Stimulated activated CD8-positive, alpha-beta memory T cell treated with anti-CD3 and anti-CD28 coated beads, Interleukin-7, amount 100 ng/mL, for 4 hours (primary cell): Measurements from ENCODE around the gene POU2F1.
"Not testable (repeated sequence)": the region's sequence is repeated elsewhere in the genome, so short reads cannot be mapped to it uniquely, and the experiment has no call there.

Experiments
- DNase-seq, 2 donors: peaks; one replicate each; pipeline ENCODE4 v3.0.0-alpha.2; 2020; ENCODE audit warnings: low read depth in 2 of 2

The POU2F1 gene

DNA sequence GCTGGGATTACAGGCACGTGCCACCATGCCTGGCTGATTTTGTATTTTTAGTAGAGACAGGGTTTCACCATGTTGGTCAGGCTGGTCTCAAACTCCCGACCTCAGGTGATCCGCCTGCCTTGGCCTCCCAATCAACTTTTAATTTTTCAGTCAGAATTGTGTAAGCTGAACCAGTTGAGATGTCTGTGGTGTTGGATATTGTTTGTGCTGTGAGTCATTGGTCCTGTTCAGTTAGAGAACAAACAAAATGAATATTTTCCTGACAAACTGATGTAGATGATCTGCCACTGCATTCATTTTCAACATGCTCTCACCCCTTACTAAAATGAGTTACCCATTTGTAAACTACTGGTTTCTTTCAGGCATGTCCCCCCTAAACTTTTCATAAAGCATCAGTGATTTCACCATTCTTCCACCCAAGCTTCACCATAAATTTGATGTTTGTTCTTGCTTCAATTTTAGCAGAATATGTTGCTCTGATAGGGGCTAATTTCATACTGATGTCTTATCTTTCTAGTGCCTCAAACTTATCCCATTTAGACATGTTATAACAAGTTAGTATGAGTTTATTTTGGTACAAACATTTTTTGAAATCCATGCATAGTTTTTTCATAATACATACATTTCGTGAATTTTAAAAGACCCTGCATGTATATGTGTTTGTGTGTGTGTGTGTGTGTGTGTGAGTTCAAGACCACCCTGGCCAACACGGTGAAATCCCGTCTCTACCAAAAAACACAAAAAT lies 15.2 kb upstream of the POU2F1 start:
- DNase-seq: not testable (repeated sequence)

DNA sequence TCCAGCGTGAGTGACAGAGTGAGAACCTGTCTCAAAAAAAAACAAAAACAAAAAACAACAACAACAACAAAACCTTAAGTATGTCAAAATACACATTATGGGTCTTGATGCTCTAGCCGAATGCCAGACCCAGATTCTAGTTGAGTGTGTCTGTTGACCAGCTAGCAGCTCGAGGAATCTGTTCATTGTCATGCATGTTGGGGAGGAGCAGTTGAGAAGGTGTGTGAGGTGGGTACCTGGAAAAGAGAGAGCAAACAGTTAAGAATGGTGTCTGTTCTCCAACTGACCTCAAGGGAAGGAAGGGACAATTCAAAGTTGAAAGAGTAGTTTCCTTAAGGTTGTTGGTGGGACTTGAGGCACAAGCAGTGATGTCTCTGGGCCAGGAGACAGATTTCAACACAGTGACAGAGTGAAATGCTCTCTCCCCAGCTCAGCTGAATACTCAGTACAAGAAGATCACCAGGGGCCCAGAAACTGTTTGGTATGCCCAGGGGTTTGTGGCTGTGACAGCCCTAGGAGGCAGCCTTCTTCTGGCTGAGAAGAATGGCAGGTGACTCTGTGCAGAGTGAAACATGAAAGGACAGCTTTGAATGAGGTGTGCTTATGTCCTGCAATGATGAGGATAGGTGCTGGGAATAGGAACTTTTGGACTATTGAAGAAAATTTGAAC lies 14.4 kb upstream of the POU2F1 start:
- DNase-seq: no peak

DNA sequence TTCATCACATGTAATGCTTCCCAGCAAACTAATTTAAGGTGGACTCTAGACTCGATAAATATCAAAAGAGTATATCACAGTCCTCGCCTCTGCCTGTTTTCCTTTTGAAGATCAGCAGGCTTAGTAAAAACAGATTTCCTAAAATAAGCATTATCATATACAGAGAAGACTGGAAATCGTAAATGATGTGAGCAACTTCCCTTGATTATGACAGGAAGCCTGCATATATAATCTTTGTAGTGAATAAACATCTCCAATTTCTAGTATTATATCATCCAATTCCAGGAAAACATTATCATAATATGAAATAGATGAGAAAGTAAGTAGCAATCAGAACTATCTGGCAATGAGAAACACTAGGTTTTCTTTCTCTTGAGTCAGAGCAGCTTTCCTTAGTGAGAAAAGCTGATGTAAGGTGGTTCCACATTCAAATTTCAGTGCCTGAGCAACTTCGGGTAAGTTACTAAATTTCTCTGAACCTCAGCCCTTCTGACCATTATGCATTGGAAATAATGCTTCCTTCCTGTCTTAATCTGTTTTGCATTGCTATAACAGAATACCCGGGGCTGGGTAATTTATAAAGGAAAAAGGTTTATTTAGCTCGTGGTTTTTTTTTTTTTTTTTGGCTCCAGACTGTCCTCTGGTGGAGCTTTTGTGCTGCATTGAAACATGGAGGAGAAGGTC lies 12.6 kb upstream of the POU2F1 start:
- DNase-seq: no peak

DNA sequence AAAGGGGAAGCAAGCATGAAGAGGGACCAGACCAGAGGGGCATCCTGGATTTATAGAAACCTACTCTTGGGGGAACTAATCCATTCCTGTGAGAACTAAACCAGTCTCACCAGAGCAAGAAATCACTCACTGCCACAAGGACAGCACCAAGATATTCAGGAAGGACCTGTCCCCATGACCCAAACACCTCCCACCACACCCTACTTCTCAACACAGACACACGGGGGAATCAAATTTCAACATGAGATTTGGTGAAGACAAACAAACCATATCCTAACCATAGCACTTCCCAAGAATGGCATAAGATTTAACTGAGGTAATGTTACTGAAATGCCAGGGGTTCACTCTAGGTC lies 12.1 kb upstream of the POU2F1 start:
- DNase-seq: no peak

DNA sequence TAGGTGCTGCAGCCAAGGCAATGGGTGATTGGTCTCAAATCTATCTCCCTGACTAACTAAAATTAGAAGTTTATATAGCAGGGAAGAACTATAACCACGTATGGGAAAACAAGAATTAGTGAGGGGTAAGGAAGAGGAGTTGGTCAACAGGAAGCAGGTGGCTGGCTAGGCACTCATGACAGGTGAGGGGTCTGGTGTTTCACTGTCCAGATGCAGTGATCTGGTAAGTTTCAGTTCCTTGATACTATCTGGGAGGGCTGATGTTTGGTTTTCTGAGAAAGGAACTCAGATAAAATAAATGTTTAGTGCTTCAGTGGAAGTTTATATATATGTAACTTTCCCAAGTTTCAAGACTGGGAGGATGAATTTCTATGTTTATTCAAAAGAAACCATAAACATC lies 11.6 kb upstream of the POU2F1 start:
- DNase-seq: no peak

DNA sequence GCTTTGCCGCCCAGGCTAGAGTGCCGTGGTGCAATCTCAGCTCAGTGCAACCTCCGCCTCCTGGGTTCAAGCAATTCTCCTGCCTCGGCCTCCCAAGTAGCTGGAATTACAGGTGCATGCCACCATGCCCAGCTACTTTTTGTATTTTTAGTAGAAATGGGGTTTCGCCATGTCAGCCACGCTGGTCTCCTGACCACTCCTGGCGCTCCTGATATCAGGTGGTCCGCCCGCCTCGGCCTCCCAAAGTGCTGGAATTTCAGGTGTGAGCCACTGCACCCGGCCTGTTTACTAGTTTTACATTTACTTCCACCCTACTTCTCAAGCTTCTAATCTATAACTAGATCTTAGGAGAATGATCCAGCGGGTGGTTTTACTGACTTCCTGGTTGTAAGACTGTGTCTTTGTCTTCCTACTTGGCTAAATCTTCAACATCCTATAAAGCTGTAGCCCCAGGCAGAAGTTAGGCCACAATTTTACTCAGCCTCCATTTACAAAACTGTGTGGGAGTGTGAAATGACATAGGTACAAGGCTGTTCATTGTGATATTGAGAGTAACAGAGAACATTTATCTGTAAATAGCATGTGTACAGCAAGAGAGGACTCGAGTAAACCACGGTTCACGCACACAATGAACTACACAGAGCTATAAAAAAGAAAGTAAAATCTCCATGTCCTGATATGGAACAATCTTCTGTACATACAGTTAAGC lies 9.6 kb upstream of the POU2F1 start:
- DNase-seq: no peak

DNA sequence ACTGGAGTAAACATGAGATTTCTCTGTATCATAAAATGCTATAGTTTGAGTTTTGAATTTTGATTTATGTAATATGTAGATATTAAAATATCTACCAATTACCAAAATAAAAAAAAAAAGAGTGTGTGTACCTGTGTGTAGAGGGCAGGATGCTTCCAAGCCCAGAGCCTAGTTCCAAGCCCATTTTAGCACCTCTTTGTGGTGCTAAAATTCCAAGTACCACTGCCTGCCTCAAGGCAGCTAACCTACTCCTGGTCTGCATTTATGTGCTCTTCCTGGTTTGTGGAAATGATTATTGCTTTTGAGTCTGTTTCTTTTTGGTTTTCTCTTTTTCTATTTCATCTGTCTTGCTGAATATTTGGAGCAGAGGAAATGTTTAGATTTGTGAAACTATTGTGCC lies 8.7 kb upstream of the POU2F1 start:
- DNase-seq: no peak

DNA sequence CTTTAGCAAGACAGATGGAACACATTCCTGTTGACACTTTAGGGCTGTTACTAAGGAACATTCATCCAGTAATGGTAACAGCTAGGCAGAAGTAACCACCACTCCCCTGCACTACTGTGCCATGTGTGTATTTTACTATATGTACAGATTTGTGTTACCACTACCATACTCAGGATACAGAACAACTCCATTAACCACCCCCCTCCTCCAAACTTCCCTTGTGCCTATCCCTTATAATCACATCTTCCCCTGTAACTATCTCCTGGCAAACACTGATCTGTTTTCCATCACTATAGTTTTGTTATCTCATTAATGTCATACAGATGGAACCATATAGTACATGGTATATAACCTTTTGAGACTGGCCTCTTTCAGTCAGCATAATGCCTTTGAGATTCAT lies 3.9 kb upstream of the POU2F1 start:
- DNase-seq: no peak

DNA sequence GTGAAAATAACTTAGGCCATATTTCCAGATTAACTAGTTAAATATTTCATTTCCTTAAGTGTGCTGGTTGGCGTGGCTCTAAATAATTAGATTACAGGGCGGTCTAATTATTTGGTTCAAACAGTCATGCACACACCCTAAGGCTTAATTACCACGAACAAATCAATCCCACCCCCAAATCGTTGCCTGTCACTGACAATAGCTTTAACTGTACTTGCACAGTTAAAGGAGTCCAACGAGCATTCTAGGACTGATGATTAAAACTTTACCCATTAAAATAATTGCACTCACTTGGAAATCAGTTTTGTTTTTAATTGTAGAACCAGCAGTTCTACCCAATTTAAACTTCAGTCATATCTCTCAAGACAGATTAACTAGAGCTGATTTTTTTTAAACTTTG lies 1.5 kb upstream of the POU2F1 start:
- DNase-seq: no peak

DNA sequence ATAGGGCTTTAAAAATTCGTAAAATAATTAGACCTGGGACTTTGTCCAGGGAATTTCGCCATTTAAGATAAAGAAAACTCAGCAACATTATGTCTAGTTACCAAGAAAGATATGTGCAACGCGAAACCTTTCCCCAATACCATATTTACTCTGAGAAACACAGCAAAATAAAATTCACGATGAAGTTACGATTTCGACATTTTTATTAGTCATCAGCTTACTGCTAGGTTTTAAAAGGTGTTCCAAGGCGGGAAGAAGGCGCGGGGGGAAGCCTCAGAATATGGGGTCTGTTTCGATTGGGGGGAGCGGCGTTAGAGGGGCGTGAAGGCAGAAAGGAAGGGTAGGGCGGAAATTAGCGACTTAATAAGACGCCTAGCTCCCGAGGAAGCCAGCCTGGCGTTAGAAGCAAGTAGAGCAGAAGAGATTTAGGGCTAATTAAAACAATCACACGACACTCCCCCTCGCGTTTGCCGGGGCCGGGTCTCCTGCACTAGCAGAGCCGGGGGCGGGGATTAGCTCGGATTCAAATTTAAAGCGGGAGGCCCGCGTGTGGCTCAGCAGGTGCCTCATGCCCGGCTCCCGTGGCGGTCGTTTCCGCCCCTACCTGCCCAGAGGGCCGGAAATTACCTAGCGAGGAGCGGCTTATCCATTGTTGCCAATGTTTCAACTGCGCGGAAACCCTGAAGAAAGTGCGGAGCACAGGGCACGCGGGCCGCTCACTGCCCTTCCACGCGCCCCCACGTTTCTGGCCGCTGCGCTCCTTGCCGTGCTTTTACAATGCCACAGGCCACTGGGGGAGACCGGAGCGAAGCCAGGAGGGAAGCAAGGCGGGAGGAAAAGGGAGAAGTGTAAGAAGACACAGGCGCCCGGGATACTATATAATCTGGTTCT lies 795 bp upstream of the POU2F1 start:
- peak; percentile 83 to 84 for DNase-seq

DNA sequence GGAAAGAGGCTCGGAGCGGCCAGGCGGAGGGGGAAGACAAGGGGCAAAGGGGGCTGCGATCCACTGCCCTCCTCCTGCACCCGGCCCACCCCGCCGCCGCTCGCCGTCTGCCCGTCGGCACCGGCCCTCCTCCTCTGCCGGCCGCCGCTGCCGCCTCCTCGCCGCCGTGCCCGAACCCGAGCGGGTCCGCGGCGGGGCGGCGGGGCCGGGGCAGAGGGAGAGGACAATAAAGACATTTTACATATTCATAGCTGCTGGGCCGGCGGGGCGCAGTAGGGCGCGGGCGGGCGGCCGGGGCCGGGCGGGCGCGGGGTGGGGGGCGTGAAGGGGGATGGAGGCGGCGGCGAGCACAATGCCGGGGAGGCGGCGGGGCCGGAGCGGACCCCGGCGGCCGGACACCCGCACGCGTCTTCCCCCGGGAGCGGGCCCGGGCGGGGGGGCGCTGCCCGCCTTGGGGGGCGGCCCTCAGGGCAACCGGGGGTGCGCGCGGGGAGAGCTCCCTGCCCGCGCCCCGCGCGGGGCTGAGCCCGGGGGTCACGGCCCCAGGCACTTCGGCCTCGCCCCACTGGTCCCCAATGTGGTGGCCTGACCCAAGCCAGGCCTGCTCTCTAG lies 546 bp downstream of the POU2F1 start:
- DNase-seq: peak in 1 of 2 donors; percentile 0

DNA sequence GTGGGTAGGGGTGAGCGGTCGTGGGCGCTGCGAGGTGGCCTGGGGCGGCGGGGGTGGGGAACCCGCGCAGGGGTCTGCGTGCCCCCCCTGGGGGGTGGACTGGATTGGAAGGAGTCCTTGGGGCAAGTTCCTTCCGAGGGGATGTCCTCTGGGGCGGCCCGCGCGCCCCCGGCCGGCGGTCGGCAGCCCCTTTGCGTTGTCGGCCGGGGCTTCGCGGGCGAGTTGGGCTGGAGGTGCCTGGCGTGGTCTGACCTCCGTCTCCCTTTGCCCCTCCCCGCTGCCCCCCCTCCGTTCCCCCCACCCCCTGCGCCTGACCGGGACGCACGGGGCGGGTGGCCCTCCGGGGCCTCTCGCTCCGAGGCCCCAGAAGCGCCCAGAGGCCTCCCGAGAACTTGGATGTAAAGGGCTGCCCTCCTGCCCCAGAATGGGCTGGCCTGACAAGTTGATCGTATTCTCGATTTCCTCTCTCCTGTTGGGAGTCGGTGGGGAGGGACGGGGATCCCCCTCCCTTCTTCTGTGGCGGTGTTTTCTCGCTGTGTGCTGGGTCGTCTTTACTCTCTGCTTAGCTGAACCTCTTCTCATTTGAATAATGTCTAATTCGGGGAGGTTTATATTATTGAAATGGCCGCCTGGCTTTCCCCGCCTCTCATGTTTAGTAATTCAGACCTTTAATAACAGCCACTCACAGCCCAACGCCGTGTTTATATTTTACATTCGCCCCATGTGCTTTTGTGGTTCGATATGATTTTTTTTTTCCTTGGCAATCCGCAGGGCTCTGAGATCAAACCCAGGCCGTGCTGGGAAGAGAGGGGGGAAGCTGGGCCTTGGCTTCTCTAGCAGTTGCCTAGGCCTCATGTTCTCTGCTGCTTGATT lies 1.3 kb downstream of the POU2F1 start:
- DNase-seq: peak; percentile 43 to 50

DNA sequence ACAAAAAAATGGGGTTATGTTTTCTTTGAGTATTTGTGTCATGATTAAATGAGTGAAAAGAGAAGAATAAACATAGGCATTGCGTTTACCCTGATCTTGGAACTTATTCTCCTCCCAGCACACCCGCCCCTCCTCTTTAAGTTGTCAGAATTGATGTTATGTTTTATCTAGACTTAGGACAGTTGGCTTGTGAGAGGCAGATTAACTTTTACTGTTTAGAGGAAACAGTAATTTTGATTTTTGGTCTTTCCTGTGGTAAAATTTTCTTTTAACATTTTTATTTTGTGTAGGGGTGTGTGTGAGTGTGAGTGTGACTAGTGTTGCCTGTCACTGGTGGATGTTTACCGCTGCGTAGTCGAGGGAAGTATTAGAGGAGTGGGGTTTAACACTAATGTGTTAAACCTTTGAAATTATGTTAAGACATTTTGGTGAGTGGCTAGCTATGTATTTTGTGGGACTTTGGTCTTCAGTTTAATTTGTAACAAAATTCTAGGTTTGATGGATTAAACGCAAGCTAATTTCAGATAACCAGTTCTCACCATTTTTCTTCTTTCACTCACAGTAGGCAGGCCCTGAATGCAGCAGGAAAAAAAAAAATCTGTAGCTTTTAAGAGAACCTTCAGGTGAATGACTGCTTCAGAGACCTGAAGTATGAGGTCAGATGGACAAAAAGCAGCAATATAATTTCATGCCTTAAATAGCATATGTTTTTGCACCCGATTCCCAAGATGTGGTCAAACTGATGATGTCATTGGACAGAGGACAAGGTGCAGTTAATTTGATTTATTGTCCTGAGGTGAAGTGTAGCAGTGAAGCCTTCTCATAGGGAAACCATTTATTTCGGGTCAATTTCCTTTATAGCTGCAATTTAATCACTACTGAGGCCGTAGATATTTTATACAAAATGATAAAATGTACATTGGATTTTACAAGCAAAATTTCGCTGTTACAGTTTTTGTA lies 2.7 kb downstream of the POU2F1 start:
- no peak for DNase-seq

DNA sequence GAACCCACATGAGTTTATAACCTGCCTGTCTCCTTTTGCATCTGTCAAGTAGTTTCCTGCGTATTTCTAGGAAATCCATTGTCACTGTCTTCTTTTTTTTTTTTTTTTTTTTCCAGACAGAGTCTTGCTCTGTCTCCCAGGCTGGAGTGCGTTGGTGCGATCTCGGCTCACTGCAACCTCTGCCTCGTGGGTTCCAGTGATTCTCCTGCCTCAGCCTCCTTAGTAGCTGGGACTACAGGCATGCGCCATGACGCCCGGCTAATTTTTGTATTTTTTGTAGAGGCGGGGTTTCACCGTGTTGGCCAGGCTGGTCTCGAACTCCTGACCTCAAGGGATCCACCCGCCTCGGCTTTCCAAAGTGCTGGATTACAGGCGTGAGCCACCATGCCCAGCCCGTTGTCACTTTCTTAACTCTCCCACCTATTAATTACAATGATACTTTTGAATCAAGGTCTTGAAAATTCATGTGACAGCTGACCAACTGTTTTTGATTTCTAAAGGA lies 4.1 kb downstream of the POU2F1 start:
- DNase-seq: not testable (repeated sequence)

DNA sequence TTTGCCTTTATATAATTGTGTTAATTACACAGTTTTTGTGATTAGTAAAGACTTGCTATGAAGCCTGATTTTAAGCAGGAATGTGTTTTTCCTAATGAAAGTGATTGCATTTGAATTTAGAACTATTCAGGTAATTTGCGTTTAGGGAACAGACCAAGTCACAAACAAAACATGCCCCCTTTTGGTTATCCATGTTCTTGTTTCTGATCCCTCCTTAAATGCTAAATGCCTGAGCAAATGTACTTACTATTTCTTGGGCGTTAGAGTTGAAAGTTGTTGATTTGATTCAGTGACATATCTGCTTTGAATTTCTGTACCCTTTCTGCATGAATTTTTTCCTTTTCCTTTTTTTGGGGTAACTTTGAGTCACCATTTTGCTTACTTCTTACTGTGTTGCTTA lies 5.2 kb downstream of the POU2F1 start:
- no peak for DNase-seq

DNA sequence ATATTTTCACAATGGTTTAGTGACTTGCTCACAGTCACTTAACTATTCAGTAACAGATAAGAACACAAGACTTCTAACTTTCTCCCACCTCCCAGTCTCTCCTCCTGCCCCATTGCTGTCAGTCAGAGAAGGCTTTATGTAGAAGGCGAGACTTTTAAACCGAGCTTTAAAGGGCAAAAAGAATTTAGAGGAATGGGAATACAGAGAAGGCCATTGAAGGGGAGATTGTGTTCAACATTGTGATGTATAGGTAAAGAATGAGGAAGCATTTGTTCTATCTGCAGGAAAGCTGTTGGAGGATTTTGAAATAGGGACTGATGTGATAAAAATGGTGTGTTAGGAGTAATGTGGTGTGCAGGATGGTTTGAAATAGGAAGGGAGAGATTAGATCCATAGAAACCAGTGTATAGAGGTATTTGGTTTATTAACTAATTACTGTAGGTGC lies 7.3 kb downstream of the POU2F1 start:
- no peak for DNase-seq

DNA sequence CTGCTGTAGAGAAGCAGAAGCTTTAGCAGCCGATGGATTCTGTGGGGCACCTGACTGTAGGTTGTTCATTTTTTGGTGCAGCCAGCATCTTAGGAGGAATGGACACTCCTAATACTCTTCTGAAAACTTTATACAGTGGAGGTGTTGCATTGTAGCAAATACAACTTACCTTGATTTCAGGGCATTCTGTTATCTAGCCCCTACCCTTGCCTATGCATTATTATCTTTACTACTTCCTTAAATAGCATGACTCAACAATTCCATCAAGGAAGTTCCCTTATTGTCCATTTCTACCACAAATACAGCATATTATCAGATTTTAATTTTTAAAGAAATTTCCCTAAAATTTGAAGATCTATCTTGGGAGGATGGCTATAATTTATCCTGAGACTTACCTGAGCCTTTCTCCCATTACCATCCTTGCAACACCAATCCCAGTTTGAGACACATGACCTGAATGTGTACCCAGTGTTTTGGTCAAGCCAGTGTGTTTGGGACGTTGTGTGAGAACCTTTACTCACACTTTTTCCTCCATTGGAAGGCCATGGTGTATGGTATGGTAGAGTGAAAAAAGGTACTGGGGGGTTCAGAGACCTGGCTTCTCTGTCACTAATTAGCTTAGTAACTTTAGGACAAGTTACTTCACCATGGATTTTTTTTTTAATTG lies 9.2 kb downstream of the POU2F1 start:
- DNase-seq: no peak

DNA sequence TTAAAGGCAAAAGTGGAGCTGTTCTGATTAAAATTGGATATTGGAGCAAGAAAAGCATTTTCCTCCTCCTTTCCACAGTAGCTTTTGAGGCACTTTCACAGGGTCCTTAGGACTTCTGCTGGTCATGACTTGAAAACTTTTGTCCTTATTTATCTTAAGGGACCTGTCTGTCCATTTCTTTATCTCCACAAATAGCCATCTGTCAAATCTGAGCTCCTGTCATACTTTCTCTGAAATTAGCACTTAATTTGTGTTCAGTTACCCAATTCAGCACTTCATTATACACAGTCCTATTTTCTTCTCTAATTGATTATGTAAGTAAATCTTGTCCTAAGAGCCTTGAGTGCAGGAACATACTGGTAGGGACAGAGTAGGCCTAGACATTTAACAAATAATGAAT lies 9.8 kb downstream of the POU2F1 start:
- DNase-seq: no peak
